Gastrocnemius medialis (tissue), 4 donors: ENCODE data around the gene GPR37L1. TPM values are rescaled to one million over a fixed set of nuclear protein-coding genes. Genes with fewer than 3 reads are reported as not detected.

Experiments used
- ATAC-seq, 2 donors: fragments of 150-250 bp; one replicate each; pipeline ENCODE4 v1.9.1; 2016
- DNase-seq, 2 donors: peaks; one replicate each; pipeline ENCODE4 v3.0.0-alpha.2; 2019
- H3K27ac ChIP-seq, 4 donors: fragments of 200-600 bp; sonication (generic); 1 replicate in 1 of 4; 2 replicates in 3 of 4; pipeline ENCODE4 v1.5.1; 2016 to 2018; ENCODE audit warnings: mild to moderate bottlenecking in 2 of 4, moderate library complexity in 1 of 4
- H3K27me3 ChIP-seq, 3 donors: fragments of 200-600 bp; sonication (generic) in 2 of 3; 1 replicate in 1 of 3; 2 replicates in 2 of 3; pipeline versions ENCODE4 v1.5.1 to v1.6.0; 2016 to 2019; ENCODE audit warnings: mild to moderate bottlenecking in 1 of 3, moderate library complexity in 1 of 3
- H3K36me3 ChIP-seq, 2 donors: fragments of 200-600 bp; sonication (generic) in 1 of 2; one replicate each; pipeline ENCODE4 v1.5.1; 2017 to 2018
- H3K4me1 ChIP-seq, 2 donors: fragments of 200-600 bp; sonication (generic) in 1 of 2; one replicate each; pipeline ENCODE4 v1.5.1; 2016 to 2017; ENCODE audit warnings: mild to moderate bottlenecking in 2 of 2
- H3K4me3 ChIP-seq, 4 donors: fragments of 200-600 bp; sonication (generic) in 3 of 4; 1 replicate in 1 of 4; 2 replicates in 3 of 4; pipeline ENCODE4 v1.5.1; 2016 to 2019; ENCODE audit warnings: mild to moderate bottlenecking in 2 of 4
- H3K9me3 ChIP-seq, 3 donors: fragments of 200-600 bp; sonication (generic) in 2 of 3; 1 replicate in 1 of 3; 2 replicates in 2 of 3; pipeline ENCODE4 v1.5.1; 2016 to 2019
- CTCF ChIP-seq, 5 experiments: fragments of 450-650 bp in 3 of 5; fragments of 200-600 bp in 2 of 5; sonication (generic) in 2 of 5; IDR thresholded peaks in 4 of 5; conservative IDR thresholded peaks in 1 of 5; 1 replicate in 4 of 5; 2 replicates in 1 of 5; pipeline ENCODE4 v1.5.1; 2016 to 2019; ENCODE audit warnings: antibody characterized with exemption in 5 of 5, mild to moderate bottlenecking in 3 of 5, moderate library complexity in 3 of 5
- POLR2A ChIP-seq, 2 donors: fragments of 450-650 bp; IDR thresholded peaks; one replicate each; pipeline ENCODE4 v1.6.1; 2017; ENCODE audit warnings: antibody characterized with exemption in 2 of 2, mild to moderate bottlenecking in 2 of 2, moderate library complexity in 2 of 2
- in situ Hi-C, 4 donors: fragments of 200-750 bp; cut with MboI; loops; one replicate each; pipeline versions ENCODE4 v1.15.0 to v1.8.0; 2017; ENCODE audit warnings: low sequenced_read_pairs in 4 of 4
- intact Hi-C: fragments of 100-400 bp; cut with DNase I; formaldehyde crosslinking; loops from one replicate; pipeline ENCODE4 v1.15.1; 2023; ENCODE audit warnings: low total_unique reads
- total RNA-seq, 4 donors: library from RNA; depleted of rRNA; stranded (reverse); fragments of >200 nt; gene quantifications; one replicate each; pipeline versions ENCODE4 v1.1.0 to v1.2.3, GENCODE V29; 2016

Gene GPR37L1
- total RNA-seq, 4 donors from 2014 or later, result 0.04 to 0.10 TPM; not detected in 2

- TF ChIP-seq CTCF (IDR thresholded peaks at IDR 0.05 in 4 of 5, conservative IDR thresholded peaks at IDR 0.05 in 1 of 5) (no peak), POLR2A (IDR thresholded peaks at IDR 0.05) (no peak)
- intact Hi-C loops (loop anchor here (10.0 kb wide), 1 partner anchor 247 kb away; the partner anchor contains the start of gene SHISA4), in situ Hi-C loops (loop anchor here in 3 of 4 donors (25.0 kb wide), 1 partner anchor 245 kb away; the partner anchor contains the start of gene SHISA4 (in 3 of the 3))
- Histone ChIP-seq H3K36me3 (peaks cover 0 to 39% of the 10 kb centered on the region in 2 donors), H3K4me1 (peaks cover 5 to 14% of the 10 kb centered on the region in 2 donors), H3K4me3 (peak overlapping the region in 1 of 4 donors; percentile 9), H3K27ac (peak overlapping the region; percentile 61 to 79 (median 72)), H3K27me3 (no peaks in the 10 kb centered on the region), H3K9me3 (no peaks in the 10 kb centered on the region)
- ATAC-seq, result peak; percentile 54 to 74
- peak; percentile 30 to 48 for DNase-seq
Observed at GRCh38 chr1:202131956-202132821, 9.5 kb downstream of the GPR37L1 start.

GRCh38 chr1:202133001-202133400, 10.3 kb downstream of the GPR37L1 start:
- TF ChIP-seq POLR2A (IDR thresholded peaks at IDR 0.05) (no peak), CTCF (IDR thresholded peaks at IDR 0.05 in 4 of 5, conservative IDR thresholded peaks at IDR 0.05 in 1 of 5) (no peak)
- Histone ChIP-seq H3K27ac (peak overlapping the region; percentile 61 to 79 (median 72)), H3K27me3 (no peaks in the 10 kb centered on the region), H3K4me1 (peaks cover 5 to 14% of the 10 kb centered on the region in 2 donors), H3K36me3 (peaks cover 0 to 47% of the 10 kb centered on the region in 2 donors), H3K4me3 (peak overlapping the region in 1 of 4 donors; percentile 9), H3K9me3 (no peaks in the 10 kb centered on the region)
- ATAC-seq, result peak; percentile 25 to 48
- intact Hi-C loops, result loop anchor here (10.0 kb wide), 1 partner anchor 248 kb away; the partner anchor contains the start of gene SHISA4
- peak in 1 of 2 donors; percentile 35 for DNase-seq
- in situ Hi-C loops, result loop anchor here in 3 of 4 donors (25.0 kb wide), 1 partner anchor 246 kb away; the partner anchor contains the start of gene SHISA4 (in 3 of the 3)

GRCh38 chr1:202133496-202133895, 10.8 kb downstream of the GPR37L1 start:
- Histone ChIP-seq H3K4me3 (no peak overlapping the region), H3K4me1 (peaks cover 5 to 14% of the 10 kb centered on the region in 2 donors), H3K9me3 (no peaks in the 10 kb centered on the region), H3K27ac (peak overlapping the region in 3 of 4 donors; percentile 67 to 79 (median 76)), H3K36me3 (peaks cover 0 to 52% of the 10 kb centered on the region in 2 donors), H3K27me3 (no peaks in the 10 kb centered on the region)
- DNase-seq, result no peak
- in situ Hi-C loops (loop anchor here in 3 of 4 donors (25.0 kb wide), 1 partner anchor 246 kb away; the partner anchor contains the start of gene SHISA4 (in 3 of the 3)), intact Hi-C loops (loop anchor here (10.0 kb wide), 1 partner anchor 249 kb away; the partner anchor contains the start of gene SHISA4)
- no peak for ATAC-seq
- TF ChIP-seq POLR2A (IDR thresholded peaks at IDR 0.05) (no peak), CTCF (IDR thresholded peaks at IDR 0.05 in 4 of 5, conservative IDR thresholded peaks at IDR 0.05 in 1 of 5) (no peak)

- ATAC-seq, result no peak
- no peak for TF ChIP-seq CTCF (IDR thresholded peaks at IDR 0.05 in 4 of 5, conservative IDR thresholded peaks at IDR 0.05 in 1 of 5)
- no peak for TF ChIP-seq POLR2A (IDR thresholded peaks at IDR 0.05)
- H3K9me3 ChIP-seq, result no peaks in the 10 kb centered on the region
- peaks cover 5 to 14% of the 10 kb centered on the region in 2 donors for H3K4me1 ChIP-seq
- H3K4me3 ChIP-seq, result no peak overlapping the region
- peaks cover 0 to 54% of the 10 kb centered on the region in 2 donors for H3K36me3 ChIP-seq
- intact Hi-C loops (loop anchor here (10.0 kb wide), 1 partner anchor 249 kb away; the partner anchor contains the start of gene SHISA4), in situ Hi-C loops (loop anchor here in 3 of 4 donors (25.0 kb wide), 1 partner anchor 247 kb away; the partner anchor contains the start of gene SHISA4 (in 3 of the 3))
- no peaks in the 10 kb centered on the region for H3K27me3 ChIP-seq
- no peak for DNase-seq
- H3K27ac ChIP-seq, result no peak overlapping the region
Observed at GRCh38 chr1:202133989-202134388, 11.3 kb downstream of the GPR37L1 start.
